ENCODE measurements around the gene ATP5ME.
"Not testable (repeated sequence)": the region's sequence is repeated elsewhere in the genome, so short reads cannot be mapped to it uniquely, and the experiment has no call there.

ATP5ME gene

GRCh38 chr4:704198-704891 lies 30.3 kb upstream of the ATP5ME start:
- DNase-seq = no peak

- DNase-seq = no peak
These were observed 29.5 kb upstream of the ATP5ME start for GRCh38 chr4:703336-704197.

GRCh38 chr4:702618-703048 lies 28.6 kb upstream of the ATP5ME start:
- DNase-seq = no peak

- no peak for DNase-seq
These were observed 26.6 kb upstream of the ATP5ME start for GRCh38 chr4:700587-701264.

- DNase-seq = no peak
These were observed 25.9 kb upstream of the ATP5ME start for GRCh38 chr4:699816-700580.

- not testable (repeated sequence) for DNase-seq
These were observed 20.4 kb upstream of the ATP5ME start for GRCh38 chr4:694341-694940.

GRCh38 chr4:692771-693554 lies 18.9 kb upstream of the ATP5ME start:
- no peak for DNase-seq

GRCh38 chr4:689723-690122 lies 15.6 kb upstream of the ATP5ME start:
- no peak for DNase-seq

- no peak for DNase-seq
These were observed 15.0 kb upstream of the ATP5ME start, which contains the start of gene SLC49A3 for GRCh38 chr4:688854-689681. Gene SLC49A3, minus strand, starts transcription at chr4:689151. Its CDS starts 24 bp downstream, at chr4:689127.

GRCh38 chr4:687971-688853 lies 14.1 kb upstream of the ATP5ME start:
- DNase-seq = no peak

- DNase-seq = no peak
These were observed 13.2 kb upstream of the ATP5ME start for GRCh38 chr4:687048-687970.

GRCh38 chr4:686413-687040 lies 12.5 kb upstream of the ATP5ME start:
- no peak for DNase-seq

- no peak for DNase-seq
These were observed 11.8 kb upstream of the ATP5ME start for GRCh38 chr4:685679-686412.

- no peak for DNase-seq
These were observed 10.7 kb upstream of the ATP5ME start for GRCh38 chr4:684623-685327.

GRCh38 chr4:683982-684622 lies 10.0 kb upstream of the ATP5ME start:
- DNase-seq = no peak
